Neural crest cell (in vitro differentiated cells): ENCODE measurements around the gene CUL7. TPM values are rescaled to one million over a fixed set of nuclear protein-coding genes. Genes with fewer than 3 reads are reported as not detected.

Experiments used
- DNase-seq: peaks from one replicate; pipeline ENCODE4 v3.0.0; 2021; ENCODE audit warnings: low read depth, mixed read lengths, low spot score
- H3K27ac Mint-ChIP-seq: one replicate; pipeline ENCODE4 v1.8.0; 2021; ENCODE audit warnings: mild to moderate bottlenecking, mixed read lengths; ENCODE audit not compliant: unreplicated experiment
- H3K27me3 Mint-ChIP-seq: 2 replicates; pipeline ENCODE4 v1.8.0; 2021; ENCODE audit warnings: low read depth, mild to moderate bottlenecking, mixed read lengths
- H3K36me3 Mint-ChIP-seq: 2 replicates; pipeline ENCODE4 v1.8.0; 2021; ENCODE audit warnings: low read depth, mild to moderate bottlenecking, mixed read lengths
- H3K4me1 Mint-ChIP-seq: 2 replicates; pipeline ENCODE4 v1.8.0; 2021; ENCODE audit warnings: mixed read lengths
- H3K4me3 Mint-ChIP-seq: one replicate; pipeline ENCODE4 v1.8.0; 2021; ENCODE audit warnings: mild to moderate bottlenecking, mixed read lengths
- H3K9me3 Mint-ChIP-seq: 2 replicates; pipeline ENCODE4 v1.8.0; 2021; ENCODE audit warnings: mixed read lengths
- CTCF ChIP-seq: fragments of 200-600 bp; sonication (generic); conservative IDR thresholded peaks from 2 replicates; pipeline ENCODE4 v1.5.0; 2021; ENCODE audit warnings: antibody characterized with exemption, mild to moderate bottlenecking
- total RNA-seq: library from RNA; stranded (reverse); gene quantifications from 2 replicates; pipeline ENCODE4 v1.2.1, GENCODE V29; 2021

The CUL7 gene
- total RNA-seq, 1 donor from 2014 or later, result 42.9 TPM

GRCh38 chr6:43095939-43096338, 42.3 kb upstream of the CUL7 start:
- TF ChIP-seq CTCF, result no peak
- H3K9me3 Mint-ChIP-seq, result no peaks in the 10 kb centered on the region
- H3K4me3 Mint-ChIP-seq, result peak overlapping the region; percentile 21
- H3K36me3 Mint-ChIP-seq, result no peaks in the 10 kb centered on the region
- no peaks in the 10 kb centered on the region for H3K27me3 Mint-ChIP-seq
- peaks cover 53% of the 10 kb centered on the region for H3K4me1 Mint-ChIP-seq
- no peak for DNase-seq
- no peak overlapping the region for H3K27ac Mint-ChIP-seq

GRCh38 chr6:43093436-43094289, 40.0 kb upstream of the CUL7 start:
- DNase-seq, result peak; percentile 14
- Mint-ChIP-seq H3K27ac (peak overlapping the region; percentile 91), H3K36me3 (no peaks in the 10 kb centered on the region), H3K4me3 (peak overlapping the region; percentile 38), H3K9me3 (no peaks in the 10 kb centered on the region), H3K27me3 (no peaks in the 10 kb centered on the region), H3K4me1 (peaks cover 72% of the 10 kb centered on the region)
- TF ChIP-seq CTCF, result no peak

- no peaks in the 10 kb centered on the region for H3K36me3 Mint-ChIP-seq
- peak overlapping the region; percentile 5 for H3K4me3 Mint-ChIP-seq
- H3K4me1 Mint-ChIP-seq, result peaks cover 66% of the 10 kb centered on the region
Measured at GRCh38 chr6:43092635-43093034, 39.0 kb upstream of the CUL7 start.

GRCh38 chr6:43091436-43091991, 37.9 kb upstream of the CUL7 start:
- no peak overlapping the region for H3K4me3 Mint-ChIP-seq
- no peak overlapping the region for H3K27ac Mint-ChIP-seq
- no peaks in the 10 kb centered on the region for H3K27me3 Mint-ChIP-seq
- TF ChIP-seq CTCF, result no peak
- H3K9me3 Mint-ChIP-seq, result no peaks in the 10 kb centered on the region
- no peak for DNase-seq
- H3K4me1 Mint-ChIP-seq, result peaks cover 56% of the 10 kb centered on the region
- no peaks in the 10 kb centered on the region for H3K36me3 Mint-ChIP-seq

More at GRCh38 chr6:43092635-43093034, 39.0 kb upstream of the CUL7 start:
- Mint-ChIP-seq H3K27me3 (no peaks in the 10 kb centered on the region), H3K27ac (no peak overlapping the region), H3K9me3 (no peaks in the 10 kb centered on the region)
- TF ChIP-seq CTCF, result no peak
- no peak for DNase-seq

- Mint-ChIP-seq H3K4me1 (peaks cover 51% of the 10 kb centered on the region), H3K27me3 (no peaks in the 10 kb centered on the region), H3K4me3 (no peak overlapping the region), H3K9me3 (no peaks in the 10 kb centered on the region), H3K27ac (no peak overlapping the region), H3K36me3 (no peaks in the 10 kb centered on the region)
- TF ChIP-seq CTCF, result no peak
- DNase-seq, result no peak
Measured at GRCh38 chr6:43091020-43091419, 37.4 kb upstream of the CUL7 start.
